Activated CD4-positive, alpha-beta T cell treated with anti-CD3 and anti-CD28 coated beads, Interleukin-2, amount 10 ng/mL, durations not matched to agents 24 days and 14 days (primary cell): ENCODE data around the gene SWT1. TPM values are rescaled to one million over a fixed set of nuclear protein-coding genes. Genes with fewer than 3 reads are reported as not detected.
A peak's percentile ranks its signal among the peaks of the same experiment; 100 is the strongest.

ENCODE experiments used
- DNase-seq: peaks from one replicate; pipeline ENCODE4 v3.0.0; 2022
- H3K27ac Mint-ChIP-seq: one replicate; pipeline ENCODE4 v1.8.0; 2022; ENCODE audit warnings: mild to moderate bottlenecking, mixed read lengths
- H3K27me3 Mint-ChIP-seq: one replicate; pipeline ENCODE4 v1.8.0; 2022; ENCODE audit warnings: mixed read lengths
- H3K36me3 Mint-ChIP-seq: one replicate; pipeline ENCODE4 v1.8.0; 2022; ENCODE audit warnings: low read depth, mild to moderate bottlenecking, mixed read lengths
- H3K4me1 Mint-ChIP-seq: one replicate; pipeline ENCODE4 v1.8.0; 2021; ENCODE audit warnings: mixed read lengths
- H3K4me3 Mint-ChIP-seq: one replicate; pipeline ENCODE4 v1.8.0; 2022; ENCODE audit warnings: mild to moderate bottlenecking, moderate library complexity, mixed read lengths
- H3K9me3 Mint-ChIP-seq: one replicate; pipeline ENCODE4 v1.8.0; 2021; ENCODE audit warnings: mixed read lengths
- intact Hi-C: fragments of 100-400 bp; cut with micrococcal nuclease; formaldehyde crosslinking; loops from one replicate; pipeline ENCODE4 v1.15.1; 2023
- total RNA-seq: library from RNA; stranded (reverse); gene quantifications from 2 replicates; pipeline ENCODE4 v1.2.3, GENCODE V29; 2022

SWT1 gene
- total RNA-seq, 1 donor from 2014 or later: 1.8 TPM

- Mint-ChIP-seq H3K4me3 (peak overlapping the region; percentile 57), H3K36me3 (peaks cover 8% of the 10 kb centered on the region), H3K27ac (peak overlapping the region; percentile 70), H3K9me3 (peaks cover 14% of the 10 kb centered on the region), H3K4me1 (peaks cover 40% of the 10 kb centered on the region), H3K27me3 (peaks cover 2% of the 10 kb centered on the region)
- intact Hi-C loops: loop anchor here (1.0 to 5.0 kb wide), 5 partner anchors 20 to 223 kb away; no protein-coding TSS in a partner anchor
- DNase-seq: peak; percentile 90
Observed at GRCh38 chr1:185338719-185339622, 182.0 kb downstream of the SWT1 start.

GRCh38 chr1:185341196-185341781 is 184.3 kb downstream of the SWT1 start:
- H3K4me1 Mint-ChIP-seq: peaks cover 47% of the 10 kb centered on the region

More at GRCh38 chr1:185341196-185341781, 184.3 kb downstream of the SWT1 start:
- no peak for DNase-seq
- H3K36me3 Mint-ChIP-seq: peaks cover 7% of the 10 kb centered on the region
- H3K27me3 Mint-ChIP-seq: no peaks in the 10 kb centered on the region
- no peak overlapping the region for H3K27ac Mint-ChIP-seq
- intact Hi-C loops: no loop called here
- H3K4me3 Mint-ChIP-seq: no peak overlapping the region
- H3K9me3 Mint-ChIP-seq: peaks cover 8% of the 10 kb centered on the region

Other genes with a start within 250 kb of the SWT1 start
- gene NIBAN1, start 182.7 kb upstream of the SWT1 start, total RNA-seq: 17.1 TPM in 2 replicates
- 17.8 and 21.1 TPM in 2 replicates for gene RNF2, start 111.6 kb upstream of the SWT1 start, total RNA-seq
- gene TRMT1L, start 214 bp upstream of the SWT1 start, total RNA-seq: 22.4 and 26.0 TPM in 2 replicates
- gene IVNS1ABP, start 160.1 kb downstream of the SWT1 start, total RNA-seq: 186 and 187 TPM in 2 replicates